DMS114 treated with DMSO at 0.1 percent for 48 hours (cell line): Measurements from ENCODE around the gene AMZ2.
"Not testable (repeated sequence)": the region's sequence is repeated elsewhere in the genome, so short reads cannot be mapped to it uniquely, and the experiment has no call there.

Source experiments
- DNase-seq: peaks from one replicate; lab custom pipeline; 2025; ENCODE audit not compliant: unreplicated experiment; lab: John Stamatoyannopoulos, UW

Gene AMZ2

DNA sequence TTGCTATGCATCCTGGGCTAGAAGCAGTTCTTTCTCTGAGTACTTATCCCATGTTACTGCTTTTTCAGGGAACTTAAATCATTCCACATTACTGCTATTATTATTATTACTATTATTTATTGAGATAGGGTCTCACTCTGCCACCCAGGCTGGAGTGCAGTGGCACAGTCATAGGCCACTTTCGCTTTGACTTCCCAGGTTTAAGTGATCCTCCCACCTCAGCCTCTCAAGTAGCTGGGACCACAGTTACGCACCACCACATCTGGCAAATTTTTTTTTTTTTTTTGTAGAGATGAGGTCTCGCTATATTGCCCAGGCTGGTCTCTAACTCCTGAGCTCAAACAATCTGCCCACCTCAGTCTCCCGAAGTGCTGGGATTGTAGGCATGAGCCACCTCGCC lies 28.4 kb upstream of the AMZ2 start:
- not testable (repeated sequence) for DNase-seq

DNA sequence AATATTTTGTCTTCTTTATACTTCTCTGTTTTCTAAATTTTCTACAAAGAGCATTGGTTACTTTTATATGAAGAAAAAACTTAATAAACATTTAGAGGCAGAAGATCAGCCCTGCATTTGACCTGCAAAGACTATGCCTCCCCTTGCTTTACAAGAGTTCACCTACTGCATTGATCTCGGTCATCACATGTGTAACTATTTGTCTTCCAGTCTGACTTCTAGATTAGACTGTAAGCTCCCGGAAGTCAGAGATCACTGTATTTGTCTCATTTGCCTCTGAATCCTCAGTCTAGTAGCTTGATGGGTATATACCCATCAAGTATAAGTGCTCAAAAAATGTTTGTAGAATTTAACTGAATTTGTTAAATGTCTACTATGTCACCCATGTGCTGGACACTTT lies 27.7 kb upstream of the AMZ2 start:
- DNase-seq: not testable (repeated sequence)

DNA sequence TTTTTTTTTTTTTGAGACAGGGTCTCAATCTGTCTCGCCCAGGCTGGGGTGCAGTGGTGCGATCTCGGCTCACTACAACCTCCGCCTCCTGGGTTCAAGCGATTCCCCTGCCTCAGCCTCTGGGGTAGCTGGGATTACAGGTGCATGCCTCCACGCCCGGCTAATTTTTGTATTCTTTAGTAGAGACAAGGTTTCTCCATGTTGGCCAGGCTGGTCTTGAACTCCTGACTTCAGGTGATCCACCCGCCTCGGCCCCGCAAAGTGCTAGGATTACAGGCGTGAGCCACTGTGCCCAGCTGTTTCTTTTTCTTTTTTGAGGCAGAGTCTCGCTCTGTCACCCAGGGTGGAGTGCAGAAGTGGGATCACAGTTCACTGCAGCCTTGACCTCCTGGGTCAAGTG lies 27.1 kb upstream of the AMZ2 start:
- not testable (repeated sequence) for DNase-seq

DNA sequence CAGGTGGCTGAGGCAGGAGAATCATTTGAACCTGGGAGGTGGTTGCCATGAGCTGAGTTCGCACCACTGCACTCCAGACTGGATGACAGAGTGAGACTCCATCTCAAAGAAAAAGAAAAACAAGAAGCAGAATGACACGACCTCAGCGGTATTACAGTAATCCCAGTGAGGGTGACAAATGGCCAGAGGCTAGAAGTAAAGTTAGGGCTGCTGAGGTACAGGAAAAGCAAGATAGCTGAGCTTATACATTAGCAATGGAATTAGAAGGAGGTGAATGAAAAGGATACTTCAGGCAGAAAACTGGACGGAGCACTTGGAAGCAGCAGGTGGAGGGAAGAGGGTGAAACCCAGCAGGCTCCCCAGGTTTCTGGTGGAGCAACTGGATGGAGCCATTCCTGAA lies 26.1 kb upstream of the AMZ2 start:
- DNase-seq: no peak

DNA sequence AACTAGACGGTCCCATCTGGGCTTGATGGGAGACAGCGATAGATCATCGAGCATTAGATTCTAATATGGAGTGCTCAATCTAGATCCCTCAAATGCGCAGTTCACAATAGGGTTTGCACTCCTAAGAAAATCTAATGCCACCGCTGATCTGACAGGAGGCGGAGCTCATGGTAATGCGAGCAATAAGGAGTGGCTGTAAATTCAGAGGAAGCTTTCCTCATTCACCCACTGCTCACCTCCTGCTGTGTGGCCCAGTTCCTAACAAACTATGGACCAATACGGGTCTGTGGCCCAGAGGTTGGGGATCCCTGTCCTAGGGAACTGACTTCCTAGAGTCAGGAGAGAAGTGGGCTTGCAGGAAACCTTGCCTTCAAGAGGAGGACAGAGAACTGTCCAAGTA lies 25.2 kb upstream of the AMZ2 start:
- DNase-seq: no peak

DNA sequence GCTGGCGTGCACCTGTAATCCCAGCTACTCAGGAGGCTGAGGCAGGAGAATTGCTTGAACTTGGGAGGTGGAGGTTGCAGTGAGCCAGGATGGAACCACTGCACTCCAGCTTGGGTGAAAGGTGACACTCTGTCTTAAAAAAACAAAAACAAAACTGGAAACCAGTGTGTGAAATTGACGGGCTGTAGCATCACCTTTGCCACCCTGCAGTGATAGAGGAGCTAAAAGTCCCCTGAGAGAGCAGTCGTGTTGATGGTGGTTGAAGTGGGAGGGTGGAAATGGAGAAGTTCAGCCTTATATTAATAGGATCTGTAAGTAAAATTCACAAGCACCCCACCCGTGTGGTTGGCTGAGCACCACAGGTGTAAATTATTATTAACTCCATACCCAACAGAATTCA lies 22.8 kb upstream of the AMZ2 start:
- not testable (repeated sequence) for DNase-seq

DNA sequence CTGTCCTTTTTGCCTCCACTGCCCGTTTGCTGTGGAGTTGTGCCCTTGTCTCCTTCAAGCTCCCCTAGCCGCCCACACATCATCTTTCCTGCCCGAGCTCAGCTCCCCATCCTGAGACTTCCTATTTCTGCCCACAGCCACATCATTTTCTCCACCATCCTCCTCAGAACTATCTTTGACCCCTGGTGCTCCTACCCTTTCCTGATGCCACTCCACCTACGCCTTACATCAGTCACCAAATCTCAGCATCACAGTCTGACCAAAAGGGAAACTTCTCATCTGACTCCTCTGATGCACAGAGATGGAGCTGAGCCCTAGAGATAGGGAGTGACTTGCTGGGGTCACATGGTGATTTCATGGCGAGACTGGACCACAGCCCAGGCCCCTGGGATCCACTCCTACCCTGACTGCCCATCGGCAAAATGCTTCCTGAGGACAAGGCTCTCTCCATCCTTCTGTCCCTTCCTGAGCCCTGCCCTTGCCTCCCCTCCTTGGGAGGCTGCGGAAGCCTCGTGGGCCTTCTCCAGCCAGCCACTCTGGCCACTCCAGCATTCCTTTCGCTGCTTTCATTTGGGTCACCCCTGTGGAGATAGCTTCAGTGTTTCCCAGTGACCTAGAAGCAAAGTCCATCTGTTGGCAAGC lies 19.7 kb upstream of the AMZ2 start:
- not testable (repeated sequence) for DNase-seq

DNA sequence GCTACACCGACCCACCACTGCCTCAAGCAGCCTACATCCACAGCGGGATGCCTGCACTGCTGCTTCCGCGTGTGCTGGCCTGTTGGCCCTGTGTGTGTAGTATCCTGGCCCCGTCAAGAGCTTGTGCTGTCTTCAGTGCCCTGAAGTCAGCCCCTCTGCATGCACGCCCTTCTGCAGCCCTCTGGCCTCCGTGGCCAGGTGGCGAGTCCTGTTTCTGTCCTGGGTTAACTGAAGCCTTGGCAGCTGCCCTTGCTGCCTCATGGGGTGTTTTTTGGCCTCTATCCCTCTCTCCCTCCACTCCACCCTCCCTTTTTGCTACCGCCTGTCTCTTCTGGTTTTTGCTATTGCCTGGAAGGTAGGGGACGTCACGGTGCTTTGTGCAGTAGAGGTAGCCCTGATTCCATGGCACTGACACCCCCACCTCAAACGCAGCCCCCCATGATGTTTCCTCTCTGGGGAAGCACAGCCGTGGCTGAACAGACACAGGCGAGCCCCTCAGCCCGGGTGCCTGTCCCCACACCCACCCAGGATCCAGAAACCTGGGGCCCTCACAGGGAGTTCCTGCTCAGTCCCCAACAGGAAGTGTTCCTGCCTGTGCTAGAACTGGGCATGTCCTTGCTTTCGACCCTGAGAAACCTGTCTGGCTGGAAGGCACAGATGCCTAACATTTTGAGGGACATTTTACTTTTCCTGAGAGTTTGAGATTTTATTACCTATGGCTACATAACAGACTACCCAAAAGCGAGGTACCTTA lies 18.8 kb upstream of the AMZ2 start:
- DNase-seq: no peak

DNA sequence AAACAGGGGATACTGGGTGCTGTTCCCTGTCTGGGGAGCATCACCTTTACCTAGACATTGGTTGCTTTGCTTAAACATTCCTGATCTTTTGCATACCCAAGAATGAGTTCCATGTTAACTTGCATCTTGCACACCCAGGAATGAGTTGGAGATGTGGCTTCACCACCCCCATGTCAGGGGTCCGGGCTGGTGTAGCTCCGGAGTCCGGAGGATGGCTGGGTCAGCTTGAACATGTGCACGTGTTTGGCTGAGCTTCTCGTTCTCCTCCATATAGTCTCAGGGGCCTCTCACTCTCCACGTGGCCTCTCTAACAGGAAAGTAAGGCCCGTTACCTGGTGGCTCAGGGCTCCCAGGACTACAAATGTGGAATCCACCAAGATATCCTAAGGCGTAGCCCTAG lies 18.2 kb upstream of the AMZ2 start:
- DNase-seq: no peak

DNA sequence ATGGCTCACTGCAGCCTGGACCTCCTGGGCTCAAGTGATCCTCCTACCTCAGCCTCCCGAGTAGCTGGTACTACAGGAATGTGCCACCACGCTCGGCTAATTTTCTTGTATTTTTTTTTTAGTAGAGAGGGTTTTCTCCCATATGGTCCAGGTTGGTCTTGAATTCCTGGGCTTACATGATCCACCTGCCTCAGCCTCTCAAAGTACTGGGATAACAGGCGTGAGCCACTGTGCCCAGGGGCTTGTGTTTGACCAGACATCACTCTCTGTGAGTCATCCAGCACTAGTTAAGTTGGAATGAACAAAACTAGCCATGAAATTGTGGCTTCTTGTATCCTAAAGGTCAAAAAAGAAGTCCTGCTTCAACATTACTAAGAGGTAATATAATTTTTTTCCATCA lies 16.7 kb upstream of the AMZ2 start:
- not testable (repeated sequence) for DNase-seq

DNA sequence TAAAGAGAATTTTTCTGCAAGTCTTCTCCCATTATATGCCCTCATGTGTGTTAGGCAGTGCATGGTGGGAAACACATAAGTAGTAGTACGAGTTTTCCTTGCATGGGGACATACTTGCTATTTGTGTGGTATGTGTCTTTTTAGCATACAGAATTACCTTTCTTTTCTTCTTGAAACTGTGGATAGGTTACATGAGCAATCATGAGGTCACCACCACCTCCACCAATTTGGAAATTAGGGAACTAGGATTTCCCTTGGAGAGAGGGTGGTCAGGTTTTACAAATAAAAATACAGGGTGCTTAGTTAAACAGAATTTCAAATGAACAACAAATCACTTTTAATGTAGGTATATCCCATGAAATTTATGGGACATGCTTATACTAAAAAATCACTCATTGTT lies 16.3 kb upstream of the AMZ2 start:
- DNase-seq: no peak

DNA sequence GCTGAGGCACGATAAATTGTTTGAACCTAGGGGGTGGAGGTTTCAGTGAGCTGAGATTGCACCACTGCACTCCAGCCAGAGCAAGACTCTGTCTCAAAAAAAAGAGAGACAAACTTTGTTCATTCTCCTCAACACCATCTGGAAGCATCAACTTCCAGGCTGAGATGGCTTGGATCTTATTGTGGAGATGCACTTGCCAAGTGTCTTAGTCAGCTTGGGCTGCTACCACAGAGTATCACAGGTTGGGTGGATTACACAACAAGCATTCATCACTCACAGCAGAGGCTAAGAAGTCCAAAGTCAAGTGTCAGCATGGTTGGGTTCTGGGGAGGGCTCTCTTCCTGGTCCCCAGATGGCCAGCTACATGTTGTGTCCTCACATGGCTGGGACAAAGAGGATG lies 15.1 kb upstream of the AMZ2 start:
- not testable (repeated sequence) for DNase-seq

DNA sequence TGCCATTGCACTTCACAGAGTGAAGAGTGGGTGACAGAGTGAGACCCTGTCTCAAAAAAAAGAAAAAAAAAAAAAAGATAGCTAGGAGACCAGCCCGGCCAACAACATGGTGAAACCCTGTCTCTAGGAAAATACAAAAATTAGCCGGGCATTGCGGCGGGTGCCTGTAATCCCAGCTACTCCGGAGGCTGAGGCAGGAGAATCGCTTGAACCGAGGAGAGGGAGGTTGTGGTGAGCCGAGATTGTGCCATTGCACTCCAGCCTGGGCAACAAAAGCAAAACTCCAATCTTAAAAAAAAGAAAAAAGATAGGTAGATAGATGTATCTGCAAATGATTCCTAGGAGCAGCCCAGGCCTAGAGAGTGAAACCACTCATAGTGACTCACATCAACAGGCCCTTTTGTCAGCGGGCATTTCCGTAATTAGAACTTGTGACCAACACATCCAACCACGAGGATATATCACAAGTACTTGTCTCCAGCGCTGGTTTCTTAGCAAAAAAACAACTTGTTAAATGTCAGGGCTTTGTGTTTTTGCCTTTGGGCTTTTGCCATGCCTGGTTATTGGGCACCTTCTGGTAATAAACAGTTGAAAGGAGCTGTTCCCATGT lies 13.0 kb upstream of the AMZ2 start:
- DNase-seq: not testable (repeated sequence)

DNA sequence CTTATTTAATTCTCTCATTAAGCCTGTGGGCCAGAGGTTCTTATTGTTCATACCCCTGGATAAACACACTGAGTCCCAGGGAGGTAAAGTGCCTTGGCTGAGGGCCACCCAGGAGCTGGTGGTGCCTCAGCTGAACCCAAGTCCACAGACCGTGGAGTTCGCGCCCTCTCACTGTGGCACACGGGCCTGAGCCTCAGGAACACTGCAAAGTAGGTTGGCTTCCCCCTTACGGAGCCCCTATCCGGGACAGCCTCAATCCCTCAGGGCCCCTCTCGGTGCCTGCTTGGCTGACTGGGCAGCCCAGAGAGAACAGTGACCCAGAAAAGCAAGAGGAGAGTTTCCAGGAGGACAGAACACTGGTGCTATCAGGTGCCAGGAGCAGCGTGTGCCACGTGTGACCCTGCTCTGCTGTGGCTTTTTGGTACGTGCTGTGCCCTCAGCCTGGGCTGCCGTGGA lies 12.5 kb upstream of the AMZ2 start:
- DNase-seq: not testable (repeated sequence)

DNA sequence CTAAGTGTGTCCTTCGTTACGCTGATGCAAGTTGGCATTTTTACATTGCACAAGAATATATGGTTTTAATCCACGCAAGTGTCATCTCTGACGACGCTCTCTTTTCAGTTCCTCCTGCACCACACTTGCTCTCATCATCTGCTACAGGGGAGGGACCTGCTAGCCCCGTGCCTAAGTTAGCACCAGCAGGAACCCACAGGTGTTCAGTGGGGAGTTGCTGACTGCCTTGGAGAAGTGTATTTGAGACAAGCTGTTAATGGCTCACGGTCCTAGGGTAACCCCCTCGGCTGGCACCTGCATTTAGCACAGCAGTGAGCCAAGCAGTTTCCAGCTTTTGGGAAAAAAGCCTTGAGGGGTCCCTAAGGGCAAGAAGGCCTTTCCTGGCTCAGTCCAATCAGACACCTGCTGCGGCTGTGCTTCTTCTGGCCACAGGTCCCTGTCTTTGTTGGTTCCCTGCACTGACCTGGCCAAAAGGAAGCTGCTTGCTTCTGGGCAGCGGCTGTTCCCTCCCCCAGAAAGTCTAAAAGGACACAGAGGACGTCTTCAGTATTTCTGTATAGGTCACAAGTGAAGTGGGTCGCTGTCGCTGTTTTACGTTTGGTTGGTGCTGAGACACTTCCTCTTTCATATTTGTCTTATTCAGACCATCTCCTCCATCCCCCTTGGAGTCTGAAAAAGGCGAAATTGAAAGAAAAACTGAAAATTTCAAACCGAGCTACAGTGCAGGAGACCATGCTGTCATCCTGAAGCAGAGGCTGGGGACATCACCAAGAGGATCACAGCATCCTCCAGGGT lies 10.3 kb upstream of the AMZ2 start:
- DNase-seq: not testable (repeated sequence)

DNA sequence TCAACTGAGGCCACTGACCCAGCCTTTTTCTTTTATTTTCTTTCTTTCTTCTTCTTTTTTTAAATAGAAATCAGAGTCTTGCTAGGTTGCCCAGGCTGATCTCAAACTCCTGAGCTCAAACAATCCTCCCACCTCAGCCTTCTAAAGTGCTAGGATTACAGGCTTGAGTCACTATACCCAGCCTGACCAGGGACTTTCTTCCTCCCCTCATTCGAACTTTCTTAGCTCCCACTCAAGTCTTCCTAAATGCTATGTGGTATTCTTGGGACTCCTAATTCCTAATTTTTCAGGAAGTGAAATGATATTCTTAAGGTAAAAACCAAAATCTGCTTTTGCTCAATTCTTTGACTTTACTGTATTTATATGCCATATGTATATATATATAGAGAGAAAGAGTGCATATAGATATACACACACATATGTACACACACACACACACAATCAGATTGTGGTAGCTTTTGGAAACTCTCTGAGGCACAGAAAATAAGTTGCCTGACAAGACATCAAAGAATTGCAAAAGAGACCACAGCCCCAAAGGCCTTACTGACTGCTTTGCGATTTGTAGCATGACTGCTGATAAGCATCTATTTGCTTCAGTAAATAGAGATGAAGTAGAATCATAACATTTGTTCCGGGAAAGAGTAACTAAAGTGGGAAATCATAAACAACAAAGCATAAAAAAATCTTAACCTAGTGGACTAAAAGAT lies 9.5 kb upstream of the AMZ2 start:
- DNase-seq: no peak

DNA sequence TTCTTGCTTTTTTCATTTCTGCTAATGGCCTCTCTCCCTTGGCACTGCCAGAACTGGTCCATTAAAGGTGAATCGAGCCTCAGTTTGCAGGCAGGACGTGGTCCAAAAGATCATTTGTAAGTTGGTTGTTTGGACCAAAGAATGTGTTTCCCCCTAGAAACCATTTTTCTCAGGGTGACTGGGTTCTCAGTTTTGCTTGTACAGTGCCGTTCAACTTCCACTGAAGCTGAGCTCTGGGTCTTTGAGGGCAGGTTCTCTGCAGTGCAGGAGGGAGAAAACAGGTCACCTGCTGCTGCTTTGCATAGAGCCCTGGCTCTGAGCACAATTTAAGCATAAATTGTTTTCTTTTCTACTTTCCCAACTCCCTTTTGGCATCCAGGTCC lies 9.0 kb upstream of the AMZ2 start:
- DNase-seq: no peak

DNA sequence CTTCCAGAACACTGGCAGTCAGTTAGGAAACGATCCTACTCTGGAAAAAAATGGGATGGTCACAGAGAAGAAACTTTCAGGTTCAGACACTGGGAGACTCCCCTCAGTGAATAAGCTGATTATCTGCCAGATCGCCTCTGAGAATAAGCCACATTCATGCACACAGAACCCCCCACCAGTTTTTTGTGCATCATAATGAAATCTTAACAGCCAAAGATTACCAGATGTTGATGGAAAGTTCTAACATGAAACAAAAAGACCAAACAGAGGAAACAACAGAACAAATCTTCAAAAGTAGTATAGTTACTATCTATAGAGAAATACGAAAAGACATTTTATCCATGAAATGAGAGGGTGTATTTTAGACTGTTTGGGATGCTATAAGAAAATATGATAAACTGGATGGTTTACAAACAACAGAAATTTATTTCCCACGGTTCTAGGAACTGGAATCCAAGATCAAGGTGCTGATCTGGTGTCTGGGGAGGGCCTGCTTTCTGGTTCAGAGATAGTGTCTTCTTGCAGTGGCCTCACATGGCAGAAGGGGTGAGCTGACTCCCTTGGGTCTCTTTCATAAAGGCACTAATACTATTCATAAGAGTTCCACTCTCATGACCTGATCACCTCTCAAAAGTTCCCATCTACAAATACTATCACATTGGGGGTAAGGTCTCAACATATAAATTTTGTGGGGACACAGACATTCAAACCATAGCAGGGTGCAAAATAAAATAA lies 8.0 kb upstream of the AMZ2 start:
- DNase-seq: no peak

DNA sequence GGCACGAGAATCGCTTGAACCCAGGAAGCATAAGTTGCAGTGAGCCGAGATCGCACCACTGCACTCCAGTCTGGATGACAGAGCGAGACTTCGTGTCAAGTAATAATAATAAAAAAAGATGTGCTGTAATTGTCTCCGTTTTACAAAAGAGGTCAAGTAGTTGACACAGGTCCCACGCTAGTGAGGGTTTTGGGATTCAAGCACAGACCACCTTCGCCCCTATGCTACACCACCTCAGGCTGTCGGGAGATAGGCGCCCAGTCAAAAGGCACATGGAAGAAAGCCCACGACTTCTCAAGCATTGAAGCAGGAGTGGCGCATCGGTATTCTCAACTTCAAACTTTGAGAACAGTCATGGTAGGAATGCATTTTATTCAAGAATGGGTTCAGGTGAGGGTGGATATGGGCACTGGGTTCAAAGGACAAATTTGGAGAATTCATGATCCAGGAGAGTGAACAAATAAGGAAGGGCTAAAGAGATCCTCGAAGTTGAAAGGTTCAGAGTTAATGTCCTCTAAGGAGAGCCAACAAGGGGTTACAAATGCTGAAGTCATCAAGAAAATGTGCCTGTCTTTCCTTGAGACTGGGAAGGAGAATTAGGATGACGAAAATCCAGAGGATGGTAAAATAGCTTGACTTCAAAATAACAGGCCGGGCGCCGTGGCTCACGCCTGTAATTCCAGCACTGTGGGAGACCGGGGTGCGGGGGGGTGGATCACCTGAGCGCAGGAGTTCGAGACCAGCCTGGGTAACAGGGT lies 1.4 kb upstream of the AMZ2 start:
- DNase-seq: no peak
